GM23338 (cell line): ENCODE results near the gene METTL6. TPM values are rescaled to one million over a fixed set of nuclear protein-coding genes. Genes with fewer than 3 reads are reported as not detected.

Source experiments
- ATAC-seq: fragments of 200-7000 bp; cut with Tn5 transposase; 3 replicates; pipeline ENCODE4 v1.9.1; 2020
- DNase-seq: peaks from one replicate; pipeline ENCODE4 v3.0.0-alpha.2; 2015; ENCODE audit warnings: low spot score
- H2AFZ ChIP-seq: fragments of 200-600 bp; sonication (generic); 2 replicates; pipeline ENCODE4 v1.8.0; 2016; ENCODE audit warnings: antibody characterized with exemption, mild to moderate bottlenecking, moderate library complexity
- H3F3A ChIP-seq: fragments of 200-600 bp; sonication (generic); replicated peaks from 2 replicates; pipeline ENCODE4 v1.8.0; 2017; ENCODE audit warnings: antibody characterized with exemption, mixed run types, low read depth
- H3K27ac ChIP-seq: fragments of 200-600 bp; sonication (generic); 2 replicates; pipeline ENCODE4 v1.6.1; 2016; ENCODE audit warnings: low read depth
- H3K27me3 ChIP-seq: fragments of 200-600 bp; sonication (generic); 2 replicates; pipeline ENCODE4 v1.8.0; 2016; ENCODE audit warnings: mild to moderate bottlenecking, mixed run types, moderate library complexity; ENCODE audit not compliant: insufficient read depth
- H3K36me3 ChIP-seq: fragments of 200-600 bp; sonication (generic); 2 replicates; pipeline ENCODE4 v1.8.0; 2016; ENCODE audit warnings: mild to moderate bottlenecking; ENCODE audit not compliant: insufficient read depth
- H3K4me1 ChIP-seq: fragments of 200-600 bp; sonication (generic); 2 replicates; pipeline ENCODE4 v1.8.0; 2016; ENCODE audit warnings: mild to moderate bottlenecking, moderate library complexity; ENCODE audit not compliant: insufficient read depth
- H3K4me2 ChIP-seq: fragments of 200-600 bp; sonication (generic); 2 replicates; pipeline ENCODE4 v1.7.1; 2017; ENCODE audit warnings: mixed run types
- H3K4me3 ChIP-seq: fragments of 200-600 bp; sonication (generic); 2 replicates; pipeline ENCODE4 v1.6.1; 2016; ENCODE audit warnings: mixed run types
- H3K79me2 ChIP-seq: fragments of 200-600 bp; sonication (generic); replicated peaks from 2 replicates; pipeline ENCODE4 v1.8.0; 2017; ENCODE audit warnings: mild to moderate bottlenecking; ENCODE audit not compliant: insufficient read depth
- H3K9me2 ChIP-seq: fragments of 200-600 bp; sonication (generic); 2 replicates; pipeline ENCODE4 v1.8.0; 2017; ENCODE audit not compliant: insufficient read depth
- H4K20me1 ChIP-seq: fragments of 200-600 bp; sonication (generic); replicated peaks from 2 replicates; pipeline ENCODE4 v1.8.0; 2017; ENCODE audit warnings: mild to moderate bottlenecking; ENCODE audit not compliant: insufficient read depth
- H3K27ac Mint-ChIP-seq: 2 replicates; pipeline ENCODE4 v1.8.0; 2020; ENCODE audit warnings: inconsistent platforms, mild to moderate bottlenecking, moderate library complexity, mixed read lengths
- H3K27me3 Mint-ChIP-seq: 3 replicates; pipeline ENCODE4 v1.8.0; 2022; ENCODE audit warnings: low read depth, mild to moderate bottlenecking, moderate library complexity, mixed read lengths, inconsistent platforms; ENCODE audit not compliant: insufficient read depth, poor library complexity
- H3K36me3 Mint-ChIP-seq: 3 replicates; pipeline ENCODE4 v1.8.0; 2021; ENCODE audit warnings: low read depth, mild to moderate bottlenecking, inconsistent platforms, moderate library complexity, mixed read lengths
- H3K4me1 Mint-ChIP-seq: 3 replicates; pipeline ENCODE4 v1.8.0; 2020; ENCODE audit warnings: mild to moderate bottlenecking, inconsistent platforms, mixed read lengths
- H3K4me3 Mint-ChIP-seq: 3 replicates; pipeline ENCODE4 v1.8.0; 2021; ENCODE audit warnings: moderate library complexity, mild to moderate bottlenecking, inconsistent platforms, mixed read lengths
- H3K9me3 Mint-ChIP-seq: 3 replicates; pipeline ENCODE4 v1.8.0; 2020; ENCODE audit warnings: moderate library complexity, mild to moderate bottlenecking, inconsistent platforms, mixed read lengths
- CREB1 ChIP-seq: fragments of 250-450 bp; sonication (Bioruptor Pico); IDR thresholded peaks from 2 replicates; pipeline ENCODE4 v1.5.0; 2020; ENCODE audit warnings: low read depth, mild to moderate bottlenecking, moderate library complexity
- EZH2 ChIP-seq: fragments of 200-600 bp; sonication (generic); IDR thresholded peaks from one replicate; pipeline ENCODE4 v1.8.0; 2017; ENCODE audit warnings: antibody characterized with exemption, mild to moderate bottlenecking, low read depth; ENCODE audit not compliant: unreplicated experiment
- EZH2phosphoT487 ChIP-seq: fragments of 200-600 bp; sonication (generic); IDR thresholded peaks from one replicate; pipeline ENCODE4 v1.8.1; 2018; ENCODE audit warnings: antibody characterized with exemption; ENCODE audit not compliant: unreplicated experiment
- JUNB ChIP-seq: IDR thresholded peaks from one replicate; pipeline ENCODE4 v1.6.1; 2016; ENCODE audit warnings: antibody characterized with exemption; ENCODE audit not compliant: unreplicated experiment
- NANOG ChIP-seq: IDR thresholded peaks from 2 replicates; pipeline ENCODE4 v1.6.1; 2016; ENCODE audit warnings: antibody characterized with exemption, borderline replicate concordance
- POLR2AphosphoS5 ChIP-seq: IDR thresholded peaks from 2 replicates; pipeline ENCODE4 v1.6.1; 2016; ENCODE audit warnings: antibody characterized with exemption, low read depth
- STAT1 ChIP-seq: IDR thresholded peaks from one replicate; pipeline ENCODE4 v1.6.1; 2016; ENCODE audit warnings: antibody characterized with exemption; ENCODE audit not compliant: unreplicated experiment
- ZNF331 ChIP-seq: fragments of 250-450 bp; sonication (Bioruptor Pico); IDR thresholded peaks from 2 replicates; pipeline ENCODE4 v1.5.0; 2020; ENCODE audit warnings: low read depth, mild to moderate bottlenecking, moderate library complexity
- polyA plus RNA-seq: library from polyadenylated mRNA; unstranded; fragments of >200 nt; fragmentation: Nextera tagmentation; extraction: Ambion mirVana; gene quantifications from 2 replicates; pipeline ENCODE4 v1.2.1, GENCODE V29; 2016
- total RNA-seq: library from RNA; depleted of rRNA; stranded (reverse); fragments of >200 nt; shearing (Covaris generic); gene quantifications from 2 replicates; pipeline ENCODE4 v1.2.3, GENCODE V29; 2014
- TF ChIP-seq, protein P1 (sequence below): IDR thresholded peaks from one replicate; pipeline ENCODE4 v1.6.1; 2018; ENCODE audit warnings: antibody characterized with exemption; ENCODE audit not compliant: unreplicated experiment
- TF ChIP-seq, protein P2 (sequence below), 2 experiments: fragments of 200-600 bp in 1 of 2; sonication (generic) in 1 of 2; conservative IDR thresholded peaks; 2 replicates each; pipeline versions ENCODE4 v1.5.1 to v1.6.1; 2016 to 2017; ENCODE audit warnings: antibody characterized with exemption in 2 of 2, low read depth in 2 of 2, mild to moderate bottlenecking in 2 of 2, moderate library complexity in 1 of 2
- TF ChIP-seq, protein P3 (sequence below): IDR thresholded peaks from 2 replicates; pipeline ENCODE4 v1.6.1; 2016; ENCODE audit warnings: antibody characterized with exemption

Gene METTL6
- total and polyA plus RNA-seq, 2 experiments from 2014 or later = 15.1 to 17.8 TPM

DNA sequence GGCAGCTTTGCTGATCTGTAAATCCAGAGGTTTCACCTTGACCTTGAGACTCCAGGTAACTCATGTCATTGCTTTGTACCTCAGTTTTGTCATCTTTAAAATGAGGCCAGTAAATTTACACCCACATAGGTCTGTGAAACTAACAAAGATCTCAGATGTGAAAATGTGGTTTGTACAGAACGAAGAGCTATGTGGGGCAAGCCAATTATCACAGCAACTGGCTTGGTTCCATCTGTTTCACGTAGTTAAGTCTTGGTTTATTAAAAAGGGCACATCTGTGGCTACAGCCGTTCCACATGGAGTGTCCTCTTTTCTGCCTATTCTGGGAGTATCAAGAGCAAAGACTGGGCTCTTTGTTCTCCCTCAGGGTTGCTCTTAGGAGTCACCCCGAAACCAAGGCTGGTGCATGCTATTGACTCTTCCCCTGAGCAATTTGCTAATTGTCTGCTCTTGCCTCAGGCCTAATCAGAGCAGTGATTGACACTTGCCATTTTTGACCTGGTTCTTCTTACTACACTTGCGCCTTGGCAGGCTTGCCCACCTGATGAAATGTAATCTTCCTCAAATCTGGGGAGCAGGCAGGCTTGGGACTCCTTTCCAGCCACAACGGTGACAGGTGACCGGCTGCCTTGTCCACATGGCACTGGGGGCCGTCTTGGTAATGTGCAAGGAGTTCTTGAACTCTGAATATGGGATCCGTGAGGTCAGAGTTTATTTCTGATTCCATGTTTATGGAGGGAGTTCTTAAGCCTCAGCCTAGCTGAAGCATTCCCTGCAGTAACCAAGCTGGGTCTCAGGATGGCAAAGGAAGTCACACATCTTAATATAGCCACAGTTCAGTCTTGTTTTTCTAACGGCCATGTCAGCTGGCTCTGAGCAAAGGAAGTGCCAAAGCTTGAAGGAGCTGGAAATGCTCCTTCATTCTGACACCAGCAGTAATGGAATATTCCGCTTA is 40.2 kb upstream of the METTL6 start (continued):
- no peak for TF ChIP-seq STAT1
- TF ChIP-seq, protein P1, sequence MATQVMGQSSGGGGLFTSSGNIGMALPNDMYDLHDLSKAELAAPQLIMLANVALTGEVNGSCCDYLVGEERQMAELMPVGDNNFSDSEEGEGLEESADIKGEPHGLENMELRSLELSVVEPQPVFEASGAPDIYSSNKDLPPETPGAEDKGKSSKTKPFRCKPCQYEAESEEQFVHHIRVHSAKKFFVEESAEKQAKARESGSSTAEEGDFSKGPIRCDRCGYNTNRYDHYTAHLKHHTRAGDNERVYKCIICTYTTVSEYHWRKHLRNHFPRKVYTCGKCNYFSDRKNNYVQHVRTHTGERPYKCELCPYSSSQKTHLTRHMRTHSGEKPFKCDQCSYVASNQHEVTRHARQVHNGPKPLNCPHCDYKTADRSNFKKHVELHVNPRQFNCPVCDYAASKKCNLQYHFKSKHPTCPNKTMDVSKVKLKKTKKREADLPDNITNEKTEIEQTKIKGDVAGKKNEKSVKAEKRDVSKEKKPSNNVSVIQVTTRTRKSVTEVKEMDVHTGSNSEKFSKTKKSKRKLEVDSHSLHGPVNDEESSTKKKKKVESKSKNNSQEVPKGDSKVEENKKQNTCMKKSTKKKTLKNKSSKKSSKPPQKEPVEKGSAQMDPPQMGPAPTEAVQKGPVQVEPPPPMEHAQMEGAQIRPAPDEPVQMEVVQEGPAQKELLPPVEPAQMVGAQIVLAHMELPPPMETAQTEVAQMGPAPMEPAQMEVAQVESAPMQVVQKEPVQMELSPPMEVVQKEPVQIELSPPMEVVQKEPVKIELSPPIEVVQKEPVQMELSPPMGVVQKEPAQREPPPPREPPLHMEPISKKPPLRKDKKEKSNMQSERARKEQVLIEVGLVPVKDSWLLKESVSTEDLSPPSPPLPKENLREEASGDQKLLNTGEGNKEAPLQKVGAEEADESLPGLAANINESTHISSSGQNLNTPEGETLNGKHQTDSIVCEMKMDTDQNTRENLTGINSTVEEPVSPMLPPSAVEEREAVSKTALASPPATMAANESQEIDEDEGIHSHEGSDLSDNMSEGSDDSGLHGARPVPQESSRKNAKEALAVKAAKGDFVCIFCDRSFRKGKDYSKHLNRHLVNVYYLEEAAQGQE = no peak
- no peak for TF ChIP-seq EZH2
- no peak for TF ChIP-seq EZH2phosphoT487
- TF ChIP-seq, protein P2, sequence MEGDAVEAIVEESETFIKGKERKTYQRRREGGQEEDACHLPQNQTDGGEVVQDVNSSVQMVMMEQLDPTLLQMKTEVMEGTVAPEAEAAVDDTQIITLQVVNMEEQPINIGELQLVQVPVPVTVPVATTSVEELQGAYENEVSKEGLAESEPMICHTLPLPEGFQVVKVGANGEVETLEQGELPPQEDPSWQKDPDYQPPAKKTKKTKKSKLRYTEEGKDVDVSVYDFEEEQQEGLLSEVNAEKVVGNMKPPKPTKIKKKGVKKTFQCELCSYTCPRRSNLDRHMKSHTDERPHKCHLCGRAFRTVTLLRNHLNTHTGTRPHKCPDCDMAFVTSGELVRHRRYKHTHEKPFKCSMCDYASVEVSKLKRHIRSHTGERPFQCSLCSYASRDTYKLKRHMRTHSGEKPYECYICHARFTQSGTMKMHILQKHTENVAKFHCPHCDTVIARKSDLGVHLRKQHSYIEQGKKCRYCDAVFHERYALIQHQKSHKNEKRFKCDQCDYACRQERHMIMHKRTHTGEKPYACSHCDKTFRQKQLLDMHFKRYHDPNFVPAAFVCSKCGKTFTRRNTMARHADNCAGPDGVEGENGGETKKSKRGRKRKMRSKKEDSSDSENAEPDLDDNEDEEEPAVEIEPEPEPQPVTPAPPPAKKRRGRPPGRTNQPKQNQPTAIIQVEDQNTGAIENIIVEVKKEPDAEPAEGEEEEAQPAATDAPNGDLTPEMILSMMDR (conservative IDR thresholded peaks at IDR 0.05; ENCODE audit: low read depth in 2 of 2) = no peak
- TF ChIP-seq, protein P3, sequence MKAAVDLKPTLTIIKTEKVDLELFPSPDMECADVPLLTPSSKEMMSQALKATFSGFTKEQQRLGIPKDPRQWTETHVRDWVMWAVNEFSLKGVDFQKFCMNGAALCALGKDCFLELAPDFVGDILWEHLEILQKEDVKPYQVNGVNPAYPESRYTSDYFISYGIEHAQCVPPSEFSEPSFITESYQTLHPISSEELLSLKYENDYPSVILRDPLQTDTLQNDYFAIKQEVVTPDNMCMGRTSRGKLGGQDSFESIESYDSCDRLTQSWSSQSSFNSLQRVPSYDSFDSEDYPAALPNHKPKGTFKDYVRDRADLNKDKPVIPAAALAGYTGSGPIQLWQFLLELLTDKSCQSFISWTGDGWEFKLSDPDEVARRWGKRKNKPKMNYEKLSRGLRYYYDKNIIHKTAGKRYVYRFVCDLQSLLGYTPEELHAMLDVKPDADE = no peak
- no peak for TF ChIP-seq ZNF331 (CRISPR knock-in tag)
- no peak for TF ChIP-seq CREB1 (CRISPR knock-in tag)

DNA sequence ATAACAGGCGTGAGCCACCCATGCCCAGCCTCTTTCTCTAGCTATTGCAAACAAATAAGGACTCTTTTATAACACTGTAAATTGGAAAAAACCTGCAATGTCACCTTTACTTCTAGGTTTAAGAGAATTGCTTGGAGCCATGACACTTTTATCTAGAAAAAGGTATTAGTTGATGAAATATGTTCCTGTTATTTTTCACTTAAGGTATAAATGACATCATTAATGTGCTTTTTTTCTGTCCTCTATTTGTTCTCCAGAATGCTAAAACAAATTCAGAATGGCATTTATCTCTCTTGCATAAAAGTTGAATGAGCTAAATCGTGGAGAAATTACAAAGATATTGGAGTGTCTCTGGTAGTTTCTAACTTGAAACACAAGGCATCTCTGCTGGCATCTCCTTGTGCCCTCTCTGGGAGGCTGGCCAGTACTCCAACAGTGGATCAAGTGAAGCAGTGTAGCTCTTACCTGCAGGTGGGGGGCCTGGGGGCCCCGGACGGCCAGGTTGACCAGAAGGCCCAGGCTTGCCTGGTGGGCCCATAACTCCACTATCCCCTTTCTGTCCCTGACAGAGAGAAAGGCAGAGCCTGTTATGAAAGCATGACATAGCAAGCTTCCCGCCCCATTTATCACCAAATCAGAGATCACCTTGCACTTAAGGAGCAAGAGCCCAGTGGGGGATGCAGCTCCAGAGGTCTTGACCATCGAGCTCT is 38.7 kb upstream of the METTL6 start:
- Mint-ChIP-seq H3K4me1 (no peaks in the 10 kb centered on the region), H3K27ac (no peak overlapping the region), H3K36me3 (no peaks in the 10 kb centered on the region), H3K9me3 (no peaks in the 10 kb centered on the region), H3K27me3 (peaks cover 3% of the 10 kb centered on the region), H3K4me3 (no peak overlapping the region)
- Histone ChIP-seq H3F3A (no peaks in the 10 kb centered on the region), H3K27me3 (no peaks in the 10 kb centered on the region), H3K27ac (no peak overlapping the region), H4K20me1 (no peaks in the 10 kb centered on the region), H3K36me3 (no peaks in the 10 kb centered on the region), H3K4me2 (no peak overlapping the region), H3K4me1 (no peaks in the 10 kb centered on the region), H2AFZ (no peak overlapping the region), H3K79me2 (no peaks in the 10 kb centered on the region), H3K9me2 (no peaks in the 10 kb centered on the region), H3K4me3 (no peak overlapping the region)
- DNase-seq = no peak
- ATAC-seq = no peak
- TF ChIP-seq JUNB (no peak), EZH2phosphoT487 (no peak), EZH2 (no peak), NANOG (no peak), POLR2AphosphoS5 (no peak), CREB1 (CRISPR knock-in tag) (no peak), ZNF331 (CRISPR knock-in tag) (no peak)
- TF ChIP-seq, protein P1 = no peak
- TF ChIP-seq, protein P2 (conservative IDR thresholded peaks at IDR 0.05; ENCODE audit: low read depth in 2 of 2) = no peak
